Liver (tissue), 9 donors: ENCODE measurements around the gene FRMD5. TPM values are rescaled to one million over a fixed set of nuclear protein-coding genes. Genes with fewer than 3 reads are reported as not detected.

Experiments
- DNase-seq: peaks from one replicate; pipeline ENCODE4 v3.0.0-alpha.2; 2017; ENCODE audit warnings: low spot score
- H3K27ac ChIP-seq, 2 donors: one replicate each; pipeline ENCODE4 v1.7.0; 2013; ENCODE audit warnings: inconsistent platforms in 2 of 2, low read length in 2 of 2, control low read depth in 1 of 2, low read depth in 1 of 2, mild to moderate bottlenecking in 1 of 2
- H3K27me3 ChIP-seq, 4 donors: one replicate each; pipeline versions ENCODE4 v1.6.1 to v1.7.0; 2013; ENCODE audit warnings: low read length in 3 of 4, inconsistent platforms in 1 of 4, mild to moderate bottlenecking in 1 of 4, moderate library complexity in 1 of 4; ENCODE audit not compliant: control insufficient read depth in 4 of 4, insufficient read depth in 4 of 4
- H3K36me3 ChIP-seq, 4 donors: one replicate each; pipeline versions ENCODE4 v1.6.1 to v1.7.0; 2013; ENCODE audit warnings: low read length in 3 of 4, mild to moderate bottlenecking in 3 of 4, low read depth in 1 of 4, moderate library complexity in 1 of 4; ENCODE audit not compliant: control insufficient read depth in 4 of 4, insufficient read depth in 3 of 4
- H3K4me1 ChIP-seq, 4 donors: one replicate each; pipeline versions ENCODE4 v1.6.1 to v1.7.0; 2013; ENCODE audit warnings: low read length in 3 of 4, mild to moderate bottlenecking in 3 of 4, moderate library complexity in 1 of 4; ENCODE audit not compliant: control insufficient read depth in 4 of 4, insufficient read depth in 4 of 4
- H3K4me3 ChIP-seq, 3 donors: one replicate each; pipeline versions ENCODE4 v1.6.1 to v1.7.0; 2013; ENCODE audit warnings: low read length in 3 of 3, control low read depth in 1 of 3, low read depth in 1 of 3, mild to moderate bottlenecking in 1 of 3
- H3K9ac ChIP-seq, 2 donors: one replicate each; pipeline ENCODE4 v1.7.0; 2013; ENCODE audit warnings: low read length in 2 of 2, mild to moderate bottlenecking in 2 of 2, moderate library complexity in 2 of 2, control low read depth in 1 of 2, low read depth in 1 of 2
- H3K9me3 ChIP-seq, 4 donors: one replicate each; pipeline versions ENCODE4 v1.6.1 to v1.7.0; 2013; ENCODE audit warnings: low read length in 3 of 4; ENCODE audit not compliant: control insufficient read depth in 4 of 4
- CTCF ChIP-seq: fragments of 150-350 bp; IDR thresholded peaks from 2 replicates; pipeline ENCODE4 v1.5.1; 2017; ENCODE audit warnings: improper control_type of control experiment, low read depth, low read length; ENCODE audit not compliant: missing input control
- EGR1 ChIP-seq, 2 donors: IDR thresholded peaks; 2 replicates each; pipeline ENCODE4 v1.6.1; 2016 to 2018; ENCODE audit warnings: antibody characterized with exemption in 2 of 2, low read depth in 2 of 2
- FOXA1 ChIP-seq: IDR thresholded peaks from 2 replicates; pipeline ENCODE4 v1.6.1; 2016; ENCODE audit warnings: antibody characterized with exemption
- FOXA2 ChIP-seq: IDR thresholded peaks from 2 replicates; pipeline ENCODE4 v1.6.1; 2016; ENCODE audit warnings: antibody characterized with exemption
- GABPA ChIP-seq, 2 donors: IDR thresholded peaks in 1 of 2; conservative IDR thresholded peaks in 1 of 2; 2 replicates each; pipeline ENCODE4 v1.6.1; 2016; ENCODE audit warnings: antibody characterized with exemption in 2 of 2, mild to moderate bottlenecking in 1 of 2, moderate library complexity in 1 of 2
- HNF4A ChIP-seq, 2 donors: conservative IDR thresholded peaks; 2 replicates each; pipeline ENCODE4 v1.6.1; 2016; ENCODE audit warnings: antibody characterized with exemption in 2 of 2, mild to moderate bottlenecking in 2 of 2
- HNF4G ChIP-seq: IDR thresholded peaks from 2 replicates; pipeline ENCODE4 v1.6.1; 2016; ENCODE audit warnings: antibody characterized with exemption
- JUND ChIP-seq, 2 donors: IDR thresholded peaks; 2 replicates each; pipeline ENCODE4 v1.6.1; 2016; ENCODE audit warnings: antibody characterized with exemption in 2 of 2
- NR2F2 ChIP-seq: IDR thresholded peaks from 2 replicates; pipeline ENCODE4 v1.6.1; 2016; ENCODE audit warnings: antibody characterized with exemption
- RAD21 ChIP-seq, 2 donors: IDR thresholded peaks; 2 replicates each; pipeline ENCODE4 v1.6.1; 2016; ENCODE audit warnings: antibody characterized with exemption in 2 of 2, mild to moderate bottlenecking in 2 of 2
- REST ChIP-seq: IDR thresholded peaks from 2 replicates; pipeline ENCODE4 v1.6.1; 2016; ENCODE audit warnings: antibody characterized with exemption, mild to moderate bottlenecking
- RXRA ChIP-seq, 2 donors: IDR thresholded peaks; 2 replicates each; pipeline ENCODE4 v1.6.1; 2017 to 2018; ENCODE audit warnings: antibody characterized with exemption in 2 of 2, mild to moderate bottlenecking in 1 of 2
- SP1 ChIP-seq: IDR thresholded peaks from 2 replicates; pipeline ENCODE4 v1.6.1; 2018; ENCODE audit warnings: antibody characterized with exemption, mild to moderate bottlenecking
- YY1 ChIP-seq: IDR thresholded peaks from 2 replicates; pipeline ENCODE4 v1.6.1; 2016; ENCODE audit warnings: antibody characterized with exemption, mild to moderate bottlenecking
- WGBS: extraction: QIAGEN DNeasy Blood & Tissue Kit; methylation state at CpG from one replicate; pipeline ENCODE4 v1.1.7; 2013; 5-methylcytosine and 5-hydroxymethylcytosine counted together
- polyA plus RNA-seq, 2 donors: library from polyadenylated mRNA; stranded (reverse) in 1 of 2; unstranded in 1 of 2; fragments of 200-250 nt in 1 of 2; fragments of >200 nt in 1 of 2; fragmentation: Nextera tagmentation in 1 of 2; extraction: Ambion mirVana in 1 of 2; gene quantifications; one replicate each; pipeline versions ENCODE4 v1.2.1 to v1.2.3, GENCODE V29; 2013 to 2015
- total RNA-seq, 2 donors: library from RNA; depleted of rRNA; stranded (reverse); fragments of >200 nt; gene quantifications; one replicate each; pipeline ENCODE4 v1.2.3, GENCODE V29; 2014
- TF ChIP-seq, protein P1 (sequence below): IDR thresholded peaks from 2 replicates; pipeline ENCODE4 v1.6.1; 2016; ENCODE audit warnings: antibody characterized with exemption
- TF ChIP-seq, protein P2 (sequence below): IDR thresholded peaks from 2 replicates; pipeline ENCODE4 v1.6.1; 2016; ENCODE audit warnings: antibody characterized with exemption
- donor health status: healthy.
- donor health status: healthy.
- donor health status: healthy.
- donor health status: healthy.
- donor health status: healthy.

Gene FRMD5
- total and polyA plus RNA-seq, 4 donors = 0.01 to 0.25 TPM; not detected in 2

DNA sequence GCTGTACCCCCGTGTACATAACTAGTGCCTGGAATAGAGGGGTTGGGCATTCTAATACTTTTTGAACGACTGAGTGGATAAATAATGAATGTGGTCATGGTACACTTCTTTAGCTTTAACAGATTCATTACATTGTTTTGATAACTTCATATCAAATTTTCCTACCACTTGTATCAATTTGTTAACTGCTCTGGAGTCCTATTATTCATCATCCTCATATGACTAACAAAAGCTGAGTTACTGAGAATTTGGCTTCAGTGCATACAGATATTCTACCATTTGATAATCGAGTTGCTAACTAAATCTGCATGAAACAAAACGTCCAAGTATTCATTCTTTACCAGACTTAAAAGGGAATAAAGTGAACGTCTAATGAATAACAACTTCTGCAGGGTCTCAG, 31.7 kb downstream of the FRMD5 start (continued):
- no peak for TF ChIP-seq RAD21 (IDR thresholded peaks at IDR 0.05)

GRCh38 chr15:44160796-44161195, 34.3 kb downstream of the FRMD5 start:
- Histone ChIP-seq H3K27me3 (peaks cover 0 to 4% (median under 1%) of the 10 kb centered on the region in 4 donors), H3K4me1 (no peaks in the 10 kb centered on the region), H3K9me3 (no peaks in the 10 kb centered on the region), H3K4me3 (no peak overlapping the region), H3K27ac (no peak overlapping the region), H3K9ac (no peak overlapping the region), H3K36me3 (no peaks in the 10 kb centered on the region)
- 49% methylated on average over 1 of the region's 1 CpG for WGBS
- DNase-seq = no peak
- TF ChIP-seq SP1 (no peak), FOXA1 (no peak), CTCF (no peak), REST (no peak), RXRA (IDR thresholded peaks at IDR 0.05) (no peak), HNF4A (conservative IDR thresholded peaks at IDR 0.05) (no peak), YY1 (no peak), EGR1 (IDR thresholded peaks at IDR 0.05; ENCODE audit: low read depth in 2 of 2) (no peak), FOXA2 (no peak), HNF4G (no peak), JUND (IDR thresholded peaks at IDR 0.05) (no peak), GABPA (IDR thresholded peaks at IDR 0.05 in 1 of 2, conservative IDR thresholded peaks at IDR 0.05 in 1 of 2) (no peak), RAD21 (IDR thresholded peaks at IDR 0.05) (no peak), NR2F2 (no peak)
- TF ChIP-seq, protein P1, sequence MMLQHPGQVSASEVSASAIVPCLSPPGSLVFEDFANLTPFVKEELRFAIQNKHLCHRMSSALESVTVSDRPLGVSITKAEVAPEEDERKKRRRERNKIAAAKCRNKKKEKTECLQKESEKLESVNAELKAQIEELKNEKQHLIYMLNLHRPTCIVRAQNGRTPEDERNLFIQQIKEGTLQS = no peak
- TF ChIP-seq, protein P2, sequence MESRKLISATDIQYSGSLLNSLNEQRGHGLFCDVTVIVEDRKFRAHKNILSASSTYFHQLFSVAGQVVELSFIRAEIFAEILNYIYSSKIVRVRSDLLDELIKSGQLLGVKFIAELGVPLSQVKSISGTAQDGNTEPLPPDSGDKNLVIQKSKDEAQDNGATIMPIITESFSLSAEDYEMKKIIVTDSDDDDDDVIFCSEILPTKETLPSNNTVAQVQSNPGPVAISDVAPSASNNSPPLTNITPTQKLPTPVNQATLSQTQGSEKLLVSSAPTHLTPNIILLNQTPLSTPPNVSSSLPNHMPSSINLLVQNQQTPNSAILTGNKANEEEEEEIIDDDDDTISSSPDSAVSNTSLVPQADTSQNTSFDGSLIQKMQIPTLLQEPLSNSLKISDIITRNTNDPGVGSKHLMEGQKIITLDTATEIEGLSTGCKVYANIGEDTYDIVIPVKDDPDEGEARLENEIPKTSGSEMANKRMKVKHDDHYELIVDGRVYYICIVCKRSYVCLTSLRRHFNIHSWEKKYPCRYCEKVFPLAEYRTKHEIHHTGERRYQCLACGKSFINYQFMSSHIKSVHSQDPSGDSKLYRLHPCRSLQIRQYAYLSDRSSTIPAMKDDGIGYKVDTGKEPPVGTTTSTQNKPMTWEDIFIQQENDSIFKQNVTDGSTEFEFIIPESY = no peak
